Measurements from ENCODE around the gene FUT3. TPM values are rescaled to one million over a fixed set of nuclear protein-coding genes. Genes with fewer than 3 reads are reported as not detected.

Gene FUT3
- total RNA-seq, 6 experiments from 2014 or later: 0.19 to 1.4 (median 0.33) TPM

DNA sequence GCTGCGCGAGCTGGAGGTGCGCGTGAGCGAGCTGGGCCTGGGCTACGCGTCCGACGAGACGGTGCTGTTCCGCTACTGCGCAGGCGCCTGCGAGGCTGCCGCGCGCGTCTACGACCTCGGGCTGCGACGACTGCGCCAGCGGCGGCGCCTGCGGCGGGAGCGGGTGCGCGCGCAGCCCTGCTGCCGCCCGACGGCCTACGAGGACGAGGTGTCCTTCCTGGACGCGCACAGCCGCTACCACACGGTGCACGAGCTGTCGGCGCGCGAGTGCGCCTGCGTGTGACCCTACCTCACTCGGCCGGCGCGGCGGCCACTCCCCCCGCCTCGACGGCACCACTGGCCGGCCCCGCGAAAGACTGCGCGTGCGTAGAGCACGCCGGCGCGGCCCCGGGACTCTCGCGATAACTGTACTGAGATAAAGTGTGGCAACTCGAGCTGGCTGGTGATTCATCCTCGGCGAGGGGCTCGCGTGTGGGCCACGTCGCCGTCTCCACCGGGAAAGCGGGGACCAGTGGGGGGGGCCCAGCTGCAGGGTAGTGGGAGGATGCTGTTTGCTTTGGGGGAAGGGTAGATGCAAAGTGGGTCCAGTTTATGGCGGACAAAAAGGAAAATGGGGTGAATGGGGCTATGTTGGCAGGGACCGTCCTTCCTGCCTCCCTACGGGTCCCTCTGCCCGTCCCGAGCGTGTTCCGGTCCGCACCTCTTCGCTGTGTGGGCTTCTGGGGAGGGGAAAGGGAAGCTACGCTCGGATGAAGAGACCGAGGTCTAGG, 23.2 kb downstream of the FUT3 start:
- TF ChIP-seq, protein P1, sequence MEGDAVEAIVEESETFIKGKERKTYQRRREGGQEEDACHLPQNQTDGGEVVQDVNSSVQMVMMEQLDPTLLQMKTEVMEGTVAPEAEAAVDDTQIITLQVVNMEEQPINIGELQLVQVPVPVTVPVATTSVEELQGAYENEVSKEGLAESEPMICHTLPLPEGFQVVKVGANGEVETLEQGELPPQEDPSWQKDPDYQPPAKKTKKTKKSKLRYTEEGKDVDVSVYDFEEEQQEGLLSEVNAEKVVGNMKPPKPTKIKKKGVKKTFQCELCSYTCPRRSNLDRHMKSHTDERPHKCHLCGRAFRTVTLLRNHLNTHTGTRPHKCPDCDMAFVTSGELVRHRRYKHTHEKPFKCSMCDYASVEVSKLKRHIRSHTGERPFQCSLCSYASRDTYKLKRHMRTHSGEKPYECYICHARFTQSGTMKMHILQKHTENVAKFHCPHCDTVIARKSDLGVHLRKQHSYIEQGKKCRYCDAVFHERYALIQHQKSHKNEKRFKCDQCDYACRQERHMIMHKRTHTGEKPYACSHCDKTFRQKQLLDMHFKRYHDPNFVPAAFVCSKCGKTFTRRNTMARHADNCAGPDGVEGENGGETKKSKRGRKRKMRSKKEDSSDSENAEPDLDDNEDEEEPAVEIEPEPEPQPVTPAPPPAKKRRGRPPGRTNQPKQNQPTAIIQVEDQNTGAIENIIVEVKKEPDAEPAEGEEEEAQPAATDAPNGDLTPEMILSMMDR (IDR thresholded peaks at IDR 0.05): peak in 1 of 4 donors; percentile 5
- peak; percentile 99 for TF ChIP-seq POLR2A (IDR thresholded peaks at IDR 0.05)
- peaks cover 0 to 13% (median 4%) of the 10 kb centered on the region in 4 donors for H3K4me1 ChIP-seq
- H3K9me3 ChIP-seq: no peaks in the 10 kb centered on the region
- intact Hi-C loops (cut with DNase I): no loop called here
- peak overlapping the region; percentile 71 to 83 (median 76) for H3K27ac ChIP-seq
- H3K4me3 ChIP-seq: peak overlapping the region; percentile 50 to 63 (median 59)
- 0% methylated on average over 11 of the region's 91 CpGs for WGBS (ENCODE audit: insufficient coverage, low coverage, low lambda C conversion rate, missing lambda C conversion rate)
- DNase-seq (peak; percentile 94 to 95 (median 94)), ATAC-seq (peak; percentile 69 to 83 (median 78))
- no peaks in the 10 kb centered on the region for H3K36me3 ChIP-seq
- H3K27me3 ChIP-seq: no peaks in the 10 kb centered on the region

- ATAC-seq: peak in 1 of 4 donors; percentile 0
- H3K9me3 ChIP-seq: no peaks in the 10 kb centered on the region
- no peak for DNase-seq
- peak overlapping the region in 2 of 3 donors; percentile 59 to 63 for H3K4me3 ChIP-seq
- TF ChIP-seq, protein P1 (IDR thresholded peaks at IDR 0.05): no peak
- no peak for TF ChIP-seq POLR2A (IDR thresholded peaks at IDR 0.05)
- intact Hi-C loops (cut with DNase I): no loop called here
- peaks cover 0 to 16% (median 4%) of the 10 kb centered on the region in 4 donors for H3K4me1 ChIP-seq
- no peaks in the 10 kb centered on the region for H3K27me3 ChIP-seq
- 42% methylated on average over 9 of the region's 37 CpGs for WGBS (ENCODE audit: insufficient coverage, low coverage, low lambda C conversion rate, missing lambda C conversion rate)
- H3K36me3 ChIP-seq: no peaks in the 10 kb centered on the region
- H3K27ac ChIP-seq: peak overlapping the region in 2 of 3 donors; percentile 31 to 83
Observed at GRCh38 chr19:5827342-5827890, 23.8 kb downstream of the FUT3 start.

DNA sequence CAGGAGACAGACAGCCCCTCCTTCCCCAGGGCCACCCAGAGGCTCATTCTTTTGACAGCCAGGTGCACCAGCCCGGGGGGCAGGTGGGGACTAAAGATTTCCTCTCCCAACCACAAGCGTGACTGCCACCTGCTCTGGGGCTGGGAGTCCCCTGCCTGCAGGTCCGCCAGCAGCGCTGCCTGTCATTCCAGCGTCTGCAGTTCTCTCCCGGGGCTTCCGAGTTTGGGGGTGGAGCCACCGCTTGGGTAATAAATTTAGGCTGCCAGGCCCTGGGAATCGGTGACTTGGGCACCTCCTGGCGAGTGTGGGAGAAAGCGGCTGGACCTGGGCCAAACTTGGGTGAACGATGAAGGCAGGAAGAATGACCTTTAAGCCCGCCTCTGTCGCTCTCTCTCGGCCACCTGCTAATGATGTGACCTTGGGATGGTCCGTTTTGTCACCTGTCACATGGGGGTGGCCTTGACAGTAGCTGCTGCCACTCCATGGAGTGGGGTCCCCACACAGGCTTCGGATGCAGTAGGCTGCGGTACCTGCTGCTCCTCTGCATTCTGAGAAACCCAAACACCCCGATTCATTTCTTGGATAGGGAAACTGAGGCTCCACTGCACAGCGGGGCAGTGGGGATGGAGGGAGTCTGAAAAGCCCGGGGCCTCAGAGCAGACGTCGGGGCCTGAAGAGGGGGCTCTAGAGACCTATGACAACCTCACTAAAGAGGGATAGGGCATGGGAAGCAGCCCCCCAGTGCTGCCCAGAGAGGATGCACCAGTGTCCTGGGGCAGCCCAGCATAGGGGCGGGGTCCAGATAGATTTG, 24.5 kb downstream of the FUT3 start:
- H3K36me3 ChIP-seq: no peaks in the 10 kb centered on the region
- intact Hi-C loops (cut with DNase I): no loop called here
- peaks cover 0 to 22% (median 4%) of the 10 kb centered on the region in 4 donors for H3K4me1 ChIP-seq
- ATAC-seq: peak; percentile 45 to 57 (median 48)
- TF ChIP-seq POLR2A (IDR thresholded peaks at IDR 0.05): no peak
- TF ChIP-seq, protein P1 (IDR thresholded peaks at IDR 0.05): peak in 3 of 4 donors; percentile 30 to 47 (median 38)
- 12% methylated on average over 11 of the region's 24 CpGs for WGBS (ENCODE audit: insufficient coverage, low coverage, low lambda C conversion rate, missing lambda C conversion rate)
- no peaks in the 10 kb centered on the region for H3K27me3 ChIP-seq
- peak overlapping the region in 1 of 3 donors; percentile 63 for H3K4me3 ChIP-seq
- peak; percentile 90 to 95 (median 94) for DNase-seq
- peak overlapping the region in 2 of 3 donors; percentile 31 to 83 for H3K27ac ChIP-seq
- H3K9me3 ChIP-seq: no peaks in the 10 kb centered on the region

GRCh38 chr19:5825178-5825577, 26.1 kb downstream of the FUT3 start:
- no peak overlapping the region for H3K27ac ChIP-seq
- TF ChIP-seq POLR2A (IDR thresholded peaks at IDR 0.05): no peak
- TF ChIP-seq, protein P1 (IDR thresholded peaks at IDR 0.05): no peak
- H3K9me3 ChIP-seq: no peaks in the 10 kb centered on the region
- no peaks in the 10 kb centered on the region for H3K36me3 ChIP-seq
- H3K4me3 ChIP-seq: no peak overlapping the region
- WGBS (ENCODE audit: insufficient coverage, low coverage, low lambda C conversion rate, missing lambda C conversion rate): 80% methylated on average over 1 of the region's 21 CpGs
- intact Hi-C loops (cut with DNase I): no loop called here
- ATAC-seq: no peak
- H3K4me1 ChIP-seq: peaks cover 0 to 22% (median 4%) of the 10 kb centered on the region in 4 donors
- DNase-seq: no peak
- H3K27me3 ChIP-seq: no peaks in the 10 kb centered on the region

All from right lobe of liver (tissue), 6 donors.